SK-N-SH treated with all-trans-retinoic acid at 6 μM for 48 hours (cell line): ENCODE data around the gene ENTHD1.

Source experiments
- ATAC-seq: fragments of 200-7000 bp; cut with Tn5 transposase; 3 replicates; pipeline ENCODE4 v1.9.1; 2020; ENCODE audit warnings: mild to moderate bottlenecking, moderate library complexity
- ARNTL ChIP-seq: fragments of 450-650 bp; formaldehyde crosslinking; IDR thresholded peaks from 2 replicates; pipeline ENCODE4 v1.5.0; 2020; ENCODE audit warnings: low read depth, mild to moderate bottlenecking, moderate library complexity, borderline replicate concordance
- BACH2 ChIP-seq: fragments of 250-450 bp; sonication (Bioruptor Pico); IDR thresholded peaks from 2 replicates; pipeline ENCODE4 v1.9.0; 2021; ENCODE audit warnings: mild to moderate bottlenecking, borderline replicate concordance
- CREB5 ChIP-seq: fragments of 250-450 bp; sonication (Bioruptor Pico); IDR thresholded peaks from 2 replicates; pipeline ENCODE4 v1.5.1; 2020; ENCODE audit warnings: low read depth, mild to moderate bottlenecking, moderate library complexity
- CSDC2 ChIP-seq: fragments of 250-450 bp; sonication (Bioruptor Pico); IDR thresholded peaks from 2 replicates; pipeline ENCODE4 v1.5.0; 2020; ENCODE audit warnings: mild to moderate bottlenecking, moderate library complexity
- CSRNP3 ChIP-seq: fragments of 250-450 bp; sonication (Bioruptor Pico); IDR thresholded peaks from 2 replicates; pipeline ENCODE4 v1.5.1; 2021; ENCODE audit warnings: mild to moderate bottlenecking, moderate library complexity
- ESRRG ChIP-seq: fragments of 250-450 bp; sonication (Bioruptor Pico); IDR thresholded peaks from 2 replicates; pipeline ENCODE4 v1.6.1; 2021; ENCODE audit warnings: mild to moderate bottlenecking
- GLIS3 ChIP-seq: fragments of 250-450 bp; sonication (Bioruptor Pico); IDR thresholded peaks from 2 replicates; pipeline ENCODE4 v1.5.0; 2020; ENCODE audit warnings: mild to moderate bottlenecking, moderate library complexity
- PATZ1 ChIP-seq: fragments of 250-450 bp; sonication (Bioruptor Pico); IDR thresholded peaks from 2 replicates; pipeline ENCODE4 v1.8.0; 2020; ENCODE audit warnings: mild to moderate bottlenecking, moderate library complexity, borderline replicate concordance
- POU6F1 ChIP-seq: fragments of 250-450 bp; sonication (Bioruptor Pico); IDR thresholded peaks from 2 replicates; pipeline ENCODE4 v1.8.0; 2021; ENCODE audit warnings: low read depth, mild to moderate bottlenecking, moderate library complexity, borderline replicate concordance
- PPARA ChIP-seq: fragments of 250-450 bp; sonication (Bioruptor Pico); IDR thresholded peaks from 2 replicates; pipeline ENCODE4 v1.5.0; 2020; ENCODE audit warnings: mild to moderate bottlenecking, borderline replicate concordance
- RARB ChIP-seq: fragments of 250-450 bp; sonication (Bioruptor Pico); IDR thresholded peaks from 2 replicates; pipeline ENCODE4 v1.8.0; 2021; ENCODE audit warnings: mild to moderate bottlenecking, moderate library complexity
- SNAI2 ChIP-seq: fragments of 250-450 bp; sonication (Bioruptor Pico); IDR thresholded peaks from 2 replicates; pipeline ENCODE4 v1.5.0; 2020; ENCODE audit warnings: mild to moderate bottlenecking, moderate library complexity
- ZC3H10 ChIP-seq: fragments of 250-450 bp; sonication (Bioruptor Pico); IDR thresholded peaks from 2 replicates; pipeline ENCODE4 v1.5.1; 2021; ENCODE audit warnings: mild to moderate bottlenecking, moderate library complexity
- ZFP3 ChIP-seq: fragments of 250-450 bp; sonication (Bioruptor Pico); IDR thresholded peaks from 2 replicates; pipeline ENCODE4 v1.5.0; 2020; ENCODE audit warnings: mild to moderate bottlenecking, moderate library complexity
- ZNF565 ChIP-seq: fragments of 450-650 bp; formaldehyde crosslinking; conservative IDR thresholded peaks from 2 replicates; pipeline ENCODE4 v1.5.0; 2020; ENCODE audit warnings: low read depth, mild to moderate bottlenecking, moderate library complexity
- ZNF70 ChIP-seq: fragments of 450-650 bp; formaldehyde crosslinking; IDR thresholded peaks from 2 replicates; pipeline ENCODE4 v1.5.0; 2020; ENCODE audit warnings: mild to moderate bottlenecking, moderate library complexity
- ZNF8 ChIP-seq: fragments of 450-650 bp; formaldehyde crosslinking; IDR thresholded peaks from 2 replicates; pipeline ENCODE4 v1.5.0; 2020; ENCODE audit warnings: mild to moderate bottlenecking, moderate library complexity

Gene ENTHD1

GRCh38 chr22:39732625-39733024, 160.9 kb downstream of the ENTHD1 start:
- no peak for TF ChIP-seq GLIS3 (CRISPR knock-in tag)
- no peak for TF ChIP-seq PPARA (CRISPR knock-in tag)
- no peak for TF ChIP-seq BACH2 (CRISPR knock-in tag)
- TF ChIP-seq SNAI2 (CRISPR knock-in tag), result no peak
- no peak for TF ChIP-seq ESRRG (CRISPR knock-in tag)
- no peak for TF ChIP-seq ZNF8
- no peak for TF ChIP-seq CSRNP3 (CRISPR knock-in tag)
- no peak for TF ChIP-seq POU6F1 (CRISPR knock-in tag)
- TF ChIP-seq ARNTL (CRISPR knock-in tag), result no peak
- no peak for TF ChIP-seq RARB (CRISPR knock-in tag)
- TF ChIP-seq ZNF70 (CRISPR knock-in tag), result no peak
- no peak for ATAC-seq

- TF ChIP-seq ESRRG (CRISPR knock-in tag), result no peak
- no peak for TF ChIP-seq ZC3H10 (CRISPR knock-in tag)
- no peak for TF ChIP-seq ARNTL (CRISPR knock-in tag)
- no peak for TF ChIP-seq CSDC2 (CRISPR knock-in tag)
- no peak for TF ChIP-seq ZNF565
- TF ChIP-seq ZFP3, result no peak
- no peak for TF ChIP-seq SNAI2 (CRISPR knock-in tag)
- no peak for TF ChIP-seq CREB5
- no peak for TF ChIP-seq PPARA (CRISPR knock-in tag)
- no peak for TF ChIP-seq ZNF70 (CRISPR knock-in tag)
- no peak for ATAC-seq
Observed at GRCh38 chr22:39731881-39732555, 161.5 kb downstream of the ENTHD1 start.

GRCh38 chr22:39731481-39731880, 162.1 kb downstream of the ENTHD1 start:
- no peak for ATAC-seq
- TF ChIP-seq RARB (CRISPR knock-in tag) (no peak), PATZ1 (no peak), POU6F1 (CRISPR knock-in tag) (no peak), CREB5 (no peak), CSRNP3 (CRISPR knock-in tag) (no peak)
